Central memory CD8-positive, alpha-beta T cell (primary cell): ENCODE results near the gene KCTD5.
"Not testable (repeated sequence)": the region's sequence is repeated elsewhere in the genome, so short reads cannot be mapped to it uniquely, and the experiment has no call there.

Source experiments
- ATAC-seq: fragments of 150-1000 bp; cut with Tn5 transposase; replicated peaks from 2 replicates; pipeline ENCODE4 v1.10.0; 2022; ENCODE audit warnings: mild to moderate bottlenecking, moderate FRiP score, moderate number of reproducible peaks; ENCODE audit not compliant: poor library complexity, severe bottlenecking; ENCODE audit errors: extremely low read depth
- DNase-seq, 2 donors: peaks; one replicate each; pipeline ENCODE4 v3.0.0; 2021; ENCODE audit warnings: low spot score in 2 of 2
- H3K27ac Mint-ChIP-seq: one replicate; pipeline ENCODE4 v1.8.0; 2022; ENCODE audit warnings: low read depth, mild to moderate bottlenecking, moderate library complexity, mixed read lengths
- H3K27me3 Mint-ChIP-seq: one replicate; pipeline ENCODE4 v1.8.0; 2022; ENCODE audit warnings: mixed read lengths
- H3K36me3 Mint-ChIP-seq: one replicate; pipeline ENCODE4 v1.8.0; 2022; ENCODE audit warnings: mild to moderate bottlenecking, moderate library complexity, mixed read lengths; ENCODE audit not compliant: insufficient read depth
- H3K4me1 Mint-ChIP-seq: one replicate; pipeline ENCODE4 v1.8.0; 2022; ENCODE audit warnings: mixed read lengths
- H3K4me3 Mint-ChIP-seq: one replicate; pipeline ENCODE4 v1.8.0; 2022; ENCODE audit warnings: mild to moderate bottlenecking, moderate library complexity, mixed read lengths
- H3K9me3 Mint-ChIP-seq: one replicate; pipeline ENCODE4 v1.8.0; 2022; ENCODE audit warnings: mixed read lengths

Gene KCTD5

GRCh38 chr16:2719328-2720063 is 37.2 kb downstream of the KCTD5 start:
- DNase-seq = no peak
- H3K27me3 Mint-ChIP-seq = peaks cover 6% of the 10 kb centered on the region
- peaks cover 3% of the 10 kb centered on the region for H3K36me3 Mint-ChIP-seq
- H3K4me3 Mint-ChIP-seq = peak overlapping the region; percentile 44
- no peak for ATAC-seq
- peaks cover 12% of the 10 kb centered on the region for H3K4me1 Mint-ChIP-seq
- no peak overlapping the region for H3K27ac Mint-ChIP-seq
- H3K9me3 Mint-ChIP-seq = no peaks in the 10 kb centered on the region

GRCh38 chr16:2720064-2720457 is 37.7 kb downstream of the KCTD5 start, which contains the start of gene PRSS27:
Gene PRSS27, minus strand, starts transcription at chr16:2720224. Its CDS starts 64 bp downstream, at chr16:2720160.
- H3K36me3 Mint-ChIP-seq = peaks cover 3% of the 10 kb centered on the region
- H3K9me3 Mint-ChIP-seq = no peaks in the 10 kb centered on the region
- peak within 1 kb of the TSS; percentile 78 for H3K4me3 Mint-ChIP-seq
- H3K27me3 Mint-ChIP-seq = peaks cover 12% of the 10 kb centered on the region
- H3K27ac Mint-ChIP-seq = peak within 1 kb of the TSS; percentile 70
- no peak for ATAC-seq
- DNase-seq = no peak
- peaks cover 7% of the 10 kb centered on the region for H3K4me1 Mint-ChIP-seq

DNA sequence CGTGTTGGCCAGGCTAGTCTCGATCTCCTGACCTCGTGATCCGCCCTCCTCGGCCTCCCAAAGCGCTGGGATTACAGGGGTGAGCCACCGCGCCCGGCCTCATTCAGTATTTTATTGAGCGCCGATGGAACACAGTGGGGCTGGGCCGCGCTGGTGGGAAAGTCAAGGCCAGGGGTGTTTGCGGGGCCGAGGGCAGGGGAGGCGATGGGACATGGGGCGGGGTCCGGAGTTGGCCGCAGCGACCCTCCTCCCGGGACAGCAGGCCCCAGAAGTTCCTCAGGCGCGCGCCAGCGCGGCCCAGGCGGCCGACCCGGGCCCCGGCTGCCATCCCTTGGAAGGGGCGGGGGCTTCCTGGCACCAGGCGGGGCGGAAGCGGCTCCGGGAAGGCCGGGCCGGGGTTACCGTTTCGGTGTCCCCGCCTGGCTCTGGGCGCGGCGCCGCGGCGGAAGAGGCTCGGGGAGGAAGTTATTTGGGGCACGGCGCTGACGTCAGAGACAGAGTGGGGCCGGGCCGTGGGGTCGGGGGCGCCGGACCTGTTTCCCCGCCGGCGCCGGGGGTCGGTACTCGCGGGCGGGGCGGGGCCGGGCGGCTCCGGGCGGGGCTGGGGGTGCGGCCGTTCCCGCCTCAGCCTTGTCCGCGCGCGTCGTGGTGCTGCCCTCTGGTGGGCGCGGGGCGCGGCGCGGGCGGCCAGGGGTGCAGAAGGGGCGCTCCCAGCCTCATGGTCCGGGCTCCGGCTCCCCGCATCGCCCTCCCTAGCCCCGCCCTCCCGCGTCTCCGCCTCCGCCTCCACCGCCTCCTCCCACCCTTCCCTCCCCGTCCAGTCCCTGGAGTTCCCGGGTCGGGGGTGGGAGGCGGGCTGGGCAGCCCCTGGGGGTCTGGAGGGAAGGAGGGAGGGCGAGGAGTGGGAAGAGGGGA is 38.7 kb downstream of the KCTD5 start:
- H3K4me1 Mint-ChIP-seq = peaks cover 3% of the 10 kb centered on the region
- H3K27me3 Mint-ChIP-seq = peaks cover 20% of the 10 kb centered on the region
- H3K27ac Mint-ChIP-seq = peak overlapping the region; percentile 70
- H3K9me3 Mint-ChIP-seq = no peaks in the 10 kb centered on the region
- H3K36me3 Mint-ChIP-seq = peaks cover 3% of the 10 kb centered on the region
- ATAC-seq = peak; percentile 91
- DNase-seq = peak; percentile 67 to 72
- H3K4me3 Mint-ChIP-seq = peak overlapping the region; percentile 78

DNA sequence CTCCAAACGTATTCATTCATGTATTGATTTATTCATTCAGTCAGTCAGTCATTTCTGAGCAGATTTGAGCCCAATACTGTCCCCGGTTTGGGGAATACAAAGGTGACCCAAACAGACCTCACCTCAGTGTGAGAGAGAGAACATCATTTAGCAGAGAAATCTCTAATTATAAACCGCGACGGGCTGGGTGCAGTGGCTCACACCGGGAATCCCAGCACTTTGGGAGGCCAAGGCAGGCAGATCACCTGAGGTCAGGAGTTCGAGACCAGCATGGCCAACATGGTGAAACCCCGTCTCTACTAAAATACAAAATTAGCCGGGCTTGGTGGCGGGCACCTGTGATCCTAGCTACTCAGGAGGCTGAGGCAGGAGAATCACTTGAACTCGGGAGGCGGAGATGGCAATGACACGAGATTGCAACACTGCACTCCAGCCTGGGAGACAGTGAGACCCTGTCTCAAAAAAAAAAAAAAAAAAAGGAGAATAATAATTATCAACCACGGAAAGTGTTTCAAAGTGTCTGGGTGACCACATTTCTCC is 39.4 kb downstream of the KCTD5 start:
- H3K27ac Mint-ChIP-seq, H3K4me1 Mint-ChIP-seq, H3K36me3 Mint-ChIP-seq, DNase-seq, ATAC-seq, H3K9me3 Mint-ChIP-seq: not testable (repeated sequence)
- Mint-ChIP-seq H3K27me3 (peaks cover 20% of the 10 kb centered on the region), H3K4me3 (peak overlapping the region; percentile 78)

GRCh38 chr16:2724088-2724676 is 41.9 kb downstream of the KCTD5 start:
- H3K4me1 Mint-ChIP-seq = no peaks in the 10 kb centered on the region

DNA sequence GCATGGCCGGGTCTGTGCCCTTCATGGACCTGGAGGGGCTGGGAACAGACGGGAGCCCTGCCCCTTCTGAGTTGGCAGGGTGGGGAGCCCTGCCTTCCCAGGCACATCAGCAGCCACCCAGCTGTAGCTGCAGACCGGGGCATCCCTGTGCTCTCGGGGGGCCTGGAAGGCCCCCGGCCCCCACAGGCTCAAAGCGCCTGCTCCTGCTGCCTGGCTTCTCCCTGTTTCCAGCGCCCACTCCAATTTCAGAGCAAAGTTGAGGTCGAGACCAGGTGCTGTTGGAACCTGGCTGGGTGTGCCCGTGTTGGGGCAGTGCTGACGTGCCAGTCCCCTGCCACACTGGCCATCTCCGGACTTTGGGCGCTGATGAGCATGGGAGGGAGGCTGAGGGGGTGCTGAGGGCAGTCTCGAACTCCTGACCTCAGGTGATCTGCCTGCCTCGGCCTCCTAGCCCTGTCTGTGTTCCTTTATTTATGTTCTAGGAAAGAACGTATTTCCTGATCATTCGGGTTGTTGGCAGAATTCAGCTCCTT is 42.6 kb downstream of the KCTD5 start:
- DNase-seq (no peak), ATAC-seq (no peak)
- Mint-ChIP-seq H3K27ac (no peak overlapping the region), H3K9me3 (no peaks in the 10 kb centered on the region), H3K36me3 (peaks cover 2% of the 10 kb centered on the region), H3K4me3 (no peak overlapping the region), H3K27me3 (peaks cover 20% of the 10 kb centered on the region), H3K4me1 (no peaks in the 10 kb centered on the region)

More at GRCh38 chr16:2724088-2724676, 41.9 kb downstream of the KCTD5 start:
- ATAC-seq = no peak
- peaks cover 2% of the 10 kb centered on the region for H3K36me3 Mint-ChIP-seq
- no peak overlapping the region for H3K4me3 Mint-ChIP-seq
- DNase-seq = no peak
- peaks cover 20% of the 10 kb centered on the region for H3K27me3 Mint-ChIP-seq
- no peaks in the 10 kb centered on the region for H3K9me3 Mint-ChIP-seq
- no peak overlapping the region for H3K27ac Mint-ChIP-seq

DNA sequence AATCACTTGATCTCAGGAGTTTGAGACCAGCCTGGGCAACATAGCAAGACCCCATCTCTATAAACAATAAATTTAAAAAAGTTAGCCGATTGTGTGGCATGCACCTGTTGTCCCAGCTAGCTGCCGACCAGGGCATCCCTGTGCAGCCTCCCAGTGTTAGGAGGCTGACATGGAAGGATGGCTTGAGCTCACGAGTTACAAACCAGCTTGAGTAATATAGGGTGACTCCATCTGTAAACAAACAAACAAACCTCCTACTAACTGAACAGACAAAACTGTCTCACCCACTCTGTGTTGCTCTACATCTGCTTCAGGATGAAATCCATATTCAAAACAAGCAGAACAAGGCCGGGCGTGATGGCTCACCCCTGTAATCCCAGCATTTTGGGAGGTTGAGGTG is 44.6 kb downstream of the KCTD5 start:
- ATAC-seq (no peak), DNase-seq (no peak)
- H3K36me3 Mint-ChIP-seq = no peaks in the 10 kb centered on the region
- no peaks in the 10 kb centered on the region for H3K4me1 Mint-ChIP-seq
- H3K4me3 Mint-ChIP-seq = no peak overlapping the region
- no peak overlapping the region for H3K27ac Mint-ChIP-seq
- peaks cover 20% of the 10 kb centered on the region for H3K27me3 Mint-ChIP-seq
- no peaks in the 10 kb centered on the region for H3K9me3 Mint-ChIP-seq

DNA sequence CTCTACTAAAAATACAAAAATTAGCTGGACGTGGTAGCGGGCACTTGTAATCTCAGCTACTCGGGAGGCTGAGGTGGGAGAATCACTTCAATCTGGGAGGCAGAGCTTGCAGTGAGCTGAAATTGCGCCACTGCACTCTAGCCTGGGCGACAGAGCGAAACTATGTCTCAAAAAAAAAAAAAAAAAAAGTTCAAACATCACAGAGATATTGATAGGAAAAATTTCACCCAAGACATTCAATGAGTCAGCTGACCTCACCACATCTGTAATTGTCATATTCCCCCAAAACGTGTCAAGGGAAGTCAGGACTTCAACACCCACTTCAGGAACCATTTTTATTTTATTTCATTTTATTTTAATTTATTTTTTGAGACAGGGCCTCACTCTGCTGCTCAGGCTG is 45.7 kb downstream of the KCTD5 start:
- Mint-ChIP-seq H3K36me3 (no peaks in the 10 kb centered on the region), H3K4me1 (no peaks in the 10 kb centered on the region), H3K27ac (no peak overlapping the region), H3K4me3 (no peak overlapping the region), H3K9me3 (no peaks in the 10 kb centered on the region), H3K27me3 (peaks cover 20% of the 10 kb centered on the region)
- no peak for ATAC-seq
- no peak for DNase-seq

GRCh38 chr16:2734844-2735515 is 52.7 kb downstream of the KCTD5 start:
- no peaks in the 10 kb centered on the region for H3K36me3 Mint-ChIP-seq
- no peaks in the 10 kb centered on the region for H3K4me1 Mint-ChIP-seq
- H3K9me3 Mint-ChIP-seq = no peaks in the 10 kb centered on the region
- H3K4me3 Mint-ChIP-seq = no peak overlapping the region
- no peak for ATAC-seq
- DNase-seq = no peak
- peaks cover 8% of the 10 kb centered on the region for H3K27me3 Mint-ChIP-seq
- H3K27ac Mint-ChIP-seq = no peak overlapping the region

DNA sequence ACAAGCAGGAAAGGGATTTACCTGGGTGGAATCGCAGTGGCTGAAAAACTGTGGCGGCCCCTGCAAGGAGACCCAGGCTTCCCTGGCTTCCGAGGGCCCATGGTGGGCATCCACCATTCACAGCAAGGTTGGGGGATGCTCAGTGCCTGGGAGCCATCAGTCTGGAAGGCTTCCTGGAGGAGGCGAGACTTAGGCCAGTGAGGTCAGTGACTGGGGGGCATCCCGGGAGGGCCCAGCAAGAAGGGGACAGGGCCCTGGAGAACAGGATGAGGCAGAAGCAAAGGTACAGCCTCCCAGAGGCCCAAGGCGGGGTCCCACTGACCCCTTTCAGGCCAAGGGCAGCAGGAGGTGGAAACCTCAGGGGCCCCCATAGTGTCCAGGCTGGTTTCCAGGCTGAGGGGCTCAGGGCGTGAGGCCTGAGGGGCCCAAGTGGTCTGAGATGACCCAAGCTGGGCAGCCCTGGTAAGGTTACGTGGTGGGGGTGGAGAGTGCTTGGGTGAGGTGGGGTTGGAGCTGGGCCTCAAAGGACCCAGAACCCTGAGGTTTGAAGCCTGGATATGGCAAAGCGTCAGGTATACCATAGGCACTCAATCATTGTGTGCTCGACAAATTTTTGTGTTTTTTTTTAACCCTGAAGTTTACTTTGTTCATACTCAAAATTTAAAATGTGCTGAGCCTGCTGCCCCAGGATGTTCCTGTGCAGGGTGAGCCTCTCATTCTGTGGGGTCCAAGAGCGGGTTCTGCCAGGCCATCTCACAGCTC is 54.3 kb downstream of the KCTD5 start:
- Mint-ChIP-seq H3K36me3 (no peaks in the 10 kb centered on the region), H3K27me3 (peaks cover 19% of the 10 kb centered on the region), H3K27ac (no peak overlapping the region), H3K4me3 (no peak overlapping the region), H3K4me1 (no peaks in the 10 kb centered on the region), H3K9me3 (no peaks in the 10 kb centered on the region)
- ATAC-seq (no peak), DNase-seq (no peak)

DNA sequence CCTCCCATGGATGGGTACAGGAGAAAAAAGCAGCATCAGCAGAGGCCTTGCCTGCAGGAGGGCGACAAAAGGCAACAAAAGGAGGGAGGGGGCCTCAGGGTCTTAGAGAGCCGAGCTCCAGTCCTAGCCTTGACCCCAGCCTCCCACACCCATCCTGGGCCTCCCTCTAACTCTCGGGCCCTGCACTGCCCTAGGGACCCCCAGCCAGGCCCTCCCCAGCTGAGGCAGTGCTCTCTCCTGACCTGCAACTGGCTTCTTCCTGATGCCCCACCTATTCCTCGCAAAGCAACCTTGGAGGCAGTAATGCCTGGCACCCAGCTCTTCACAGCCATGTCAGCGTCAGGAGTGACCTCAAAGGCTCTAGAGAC is 54.9 kb downstream of the KCTD5 start:
- Mint-ChIP-seq H3K27me3 (peaks cover 19% of the 10 kb centered on the region), H3K27ac (no peak overlapping the region), H3K9me3 (no peaks in the 10 kb centered on the region), H3K4me3 (no peak overlapping the region), H3K4me1 (no peaks in the 10 kb centered on the region), H3K36me3 (no peaks in the 10 kb centered on the region)
- no peak for DNase-seq
- no peak for ATAC-seq
